ENCODE measurements around the gene FGF14.

DNA sequence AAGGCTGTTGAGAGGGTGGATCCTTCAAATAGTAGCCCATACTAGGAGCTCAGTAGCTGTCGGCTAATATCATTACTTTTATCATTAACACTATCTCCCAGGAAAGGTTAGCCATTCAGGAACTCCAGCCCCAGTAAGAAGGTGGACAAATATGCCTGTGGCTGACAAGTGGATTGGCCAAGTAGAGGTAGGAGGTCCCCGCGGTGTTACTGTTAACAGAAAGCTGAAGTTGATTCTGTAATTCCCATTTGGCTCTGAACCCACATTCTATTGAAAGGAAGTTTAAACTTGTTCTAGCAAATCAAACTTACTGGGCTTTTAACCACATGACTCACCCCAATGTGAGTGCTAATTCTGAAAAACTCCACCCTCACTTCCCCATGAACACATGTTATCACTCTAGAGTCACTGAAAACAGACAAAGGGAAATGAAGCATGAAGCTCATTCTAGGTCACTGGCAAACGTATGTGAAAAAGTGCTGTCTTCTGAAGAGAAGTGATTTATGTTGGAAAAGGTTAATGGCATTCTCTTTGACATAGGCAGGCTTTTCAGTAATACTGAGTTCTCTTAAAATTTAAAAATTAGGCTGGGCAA lies 273.5 kb downstream of the FGF14 start:
- TF ChIP-seq EZH2 (IDR thresholded peaks at IDR 0.05; ENCODE audit: low read depth, unreplicated experiment): no peak
- TF ChIP-seq, protein P1, sequence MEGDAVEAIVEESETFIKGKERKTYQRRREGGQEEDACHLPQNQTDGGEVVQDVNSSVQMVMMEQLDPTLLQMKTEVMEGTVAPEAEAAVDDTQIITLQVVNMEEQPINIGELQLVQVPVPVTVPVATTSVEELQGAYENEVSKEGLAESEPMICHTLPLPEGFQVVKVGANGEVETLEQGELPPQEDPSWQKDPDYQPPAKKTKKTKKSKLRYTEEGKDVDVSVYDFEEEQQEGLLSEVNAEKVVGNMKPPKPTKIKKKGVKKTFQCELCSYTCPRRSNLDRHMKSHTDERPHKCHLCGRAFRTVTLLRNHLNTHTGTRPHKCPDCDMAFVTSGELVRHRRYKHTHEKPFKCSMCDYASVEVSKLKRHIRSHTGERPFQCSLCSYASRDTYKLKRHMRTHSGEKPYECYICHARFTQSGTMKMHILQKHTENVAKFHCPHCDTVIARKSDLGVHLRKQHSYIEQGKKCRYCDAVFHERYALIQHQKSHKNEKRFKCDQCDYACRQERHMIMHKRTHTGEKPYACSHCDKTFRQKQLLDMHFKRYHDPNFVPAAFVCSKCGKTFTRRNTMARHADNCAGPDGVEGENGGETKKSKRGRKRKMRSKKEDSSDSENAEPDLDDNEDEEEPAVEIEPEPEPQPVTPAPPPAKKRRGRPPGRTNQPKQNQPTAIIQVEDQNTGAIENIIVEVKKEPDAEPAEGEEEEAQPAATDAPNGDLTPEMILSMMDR (conservative IDR thresholded peaks at IDR 0.05; ENCODE audit: low read depth in 2 of 2): no peak
- no peak for TF ChIP-seq POLR2AphosphoS5 (IDR thresholded peaks at IDR 0.05; ENCODE audit: low read depth)
- no peak for TF ChIP-seq EZH2phosphoT487 (IDR thresholded peaks at IDR 0.05; ENCODE audit: unreplicated experiment)
- no peak for TF ChIP-seq STAT1 (IDR thresholded peaks at IDR 0.05; ENCODE audit: unreplicated experiment)
- TF ChIP-seq, protein P2, sequence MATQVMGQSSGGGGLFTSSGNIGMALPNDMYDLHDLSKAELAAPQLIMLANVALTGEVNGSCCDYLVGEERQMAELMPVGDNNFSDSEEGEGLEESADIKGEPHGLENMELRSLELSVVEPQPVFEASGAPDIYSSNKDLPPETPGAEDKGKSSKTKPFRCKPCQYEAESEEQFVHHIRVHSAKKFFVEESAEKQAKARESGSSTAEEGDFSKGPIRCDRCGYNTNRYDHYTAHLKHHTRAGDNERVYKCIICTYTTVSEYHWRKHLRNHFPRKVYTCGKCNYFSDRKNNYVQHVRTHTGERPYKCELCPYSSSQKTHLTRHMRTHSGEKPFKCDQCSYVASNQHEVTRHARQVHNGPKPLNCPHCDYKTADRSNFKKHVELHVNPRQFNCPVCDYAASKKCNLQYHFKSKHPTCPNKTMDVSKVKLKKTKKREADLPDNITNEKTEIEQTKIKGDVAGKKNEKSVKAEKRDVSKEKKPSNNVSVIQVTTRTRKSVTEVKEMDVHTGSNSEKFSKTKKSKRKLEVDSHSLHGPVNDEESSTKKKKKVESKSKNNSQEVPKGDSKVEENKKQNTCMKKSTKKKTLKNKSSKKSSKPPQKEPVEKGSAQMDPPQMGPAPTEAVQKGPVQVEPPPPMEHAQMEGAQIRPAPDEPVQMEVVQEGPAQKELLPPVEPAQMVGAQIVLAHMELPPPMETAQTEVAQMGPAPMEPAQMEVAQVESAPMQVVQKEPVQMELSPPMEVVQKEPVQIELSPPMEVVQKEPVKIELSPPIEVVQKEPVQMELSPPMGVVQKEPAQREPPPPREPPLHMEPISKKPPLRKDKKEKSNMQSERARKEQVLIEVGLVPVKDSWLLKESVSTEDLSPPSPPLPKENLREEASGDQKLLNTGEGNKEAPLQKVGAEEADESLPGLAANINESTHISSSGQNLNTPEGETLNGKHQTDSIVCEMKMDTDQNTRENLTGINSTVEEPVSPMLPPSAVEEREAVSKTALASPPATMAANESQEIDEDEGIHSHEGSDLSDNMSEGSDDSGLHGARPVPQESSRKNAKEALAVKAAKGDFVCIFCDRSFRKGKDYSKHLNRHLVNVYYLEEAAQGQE (IDR thresholded peaks at IDR 0.05; ENCODE audit: unreplicated experiment): no peak
- TF ChIP-seq JUNB (IDR thresholded peaks at IDR 0.05; ENCODE audit: unreplicated experiment): no peak
- TF ChIP-seq NANOG (IDR thresholded peaks at IDR 0.05; ENCODE audit: borderline replicate concordance): no peak
- no peak for TF ChIP-seq ZNF331 (CRISPR knock-in tag; IDR thresholded peaks at IDR 0.05; ENCODE audit: low read depth)
- TF ChIP-seq, protein P3, sequence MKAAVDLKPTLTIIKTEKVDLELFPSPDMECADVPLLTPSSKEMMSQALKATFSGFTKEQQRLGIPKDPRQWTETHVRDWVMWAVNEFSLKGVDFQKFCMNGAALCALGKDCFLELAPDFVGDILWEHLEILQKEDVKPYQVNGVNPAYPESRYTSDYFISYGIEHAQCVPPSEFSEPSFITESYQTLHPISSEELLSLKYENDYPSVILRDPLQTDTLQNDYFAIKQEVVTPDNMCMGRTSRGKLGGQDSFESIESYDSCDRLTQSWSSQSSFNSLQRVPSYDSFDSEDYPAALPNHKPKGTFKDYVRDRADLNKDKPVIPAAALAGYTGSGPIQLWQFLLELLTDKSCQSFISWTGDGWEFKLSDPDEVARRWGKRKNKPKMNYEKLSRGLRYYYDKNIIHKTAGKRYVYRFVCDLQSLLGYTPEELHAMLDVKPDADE (IDR thresholded peaks at IDR 0.05): no peak
- no peak for TF ChIP-seq ZNF114 (CRISPR knock-in tag; IDR thresholded peaks at IDR 0.05)
- TF ChIP-seq CREB1 (CRISPR knock-in tag; IDR thresholded peaks at IDR 0.05; ENCODE audit: low read depth): no peak
- TF ChIP-seq, protein P4, sequence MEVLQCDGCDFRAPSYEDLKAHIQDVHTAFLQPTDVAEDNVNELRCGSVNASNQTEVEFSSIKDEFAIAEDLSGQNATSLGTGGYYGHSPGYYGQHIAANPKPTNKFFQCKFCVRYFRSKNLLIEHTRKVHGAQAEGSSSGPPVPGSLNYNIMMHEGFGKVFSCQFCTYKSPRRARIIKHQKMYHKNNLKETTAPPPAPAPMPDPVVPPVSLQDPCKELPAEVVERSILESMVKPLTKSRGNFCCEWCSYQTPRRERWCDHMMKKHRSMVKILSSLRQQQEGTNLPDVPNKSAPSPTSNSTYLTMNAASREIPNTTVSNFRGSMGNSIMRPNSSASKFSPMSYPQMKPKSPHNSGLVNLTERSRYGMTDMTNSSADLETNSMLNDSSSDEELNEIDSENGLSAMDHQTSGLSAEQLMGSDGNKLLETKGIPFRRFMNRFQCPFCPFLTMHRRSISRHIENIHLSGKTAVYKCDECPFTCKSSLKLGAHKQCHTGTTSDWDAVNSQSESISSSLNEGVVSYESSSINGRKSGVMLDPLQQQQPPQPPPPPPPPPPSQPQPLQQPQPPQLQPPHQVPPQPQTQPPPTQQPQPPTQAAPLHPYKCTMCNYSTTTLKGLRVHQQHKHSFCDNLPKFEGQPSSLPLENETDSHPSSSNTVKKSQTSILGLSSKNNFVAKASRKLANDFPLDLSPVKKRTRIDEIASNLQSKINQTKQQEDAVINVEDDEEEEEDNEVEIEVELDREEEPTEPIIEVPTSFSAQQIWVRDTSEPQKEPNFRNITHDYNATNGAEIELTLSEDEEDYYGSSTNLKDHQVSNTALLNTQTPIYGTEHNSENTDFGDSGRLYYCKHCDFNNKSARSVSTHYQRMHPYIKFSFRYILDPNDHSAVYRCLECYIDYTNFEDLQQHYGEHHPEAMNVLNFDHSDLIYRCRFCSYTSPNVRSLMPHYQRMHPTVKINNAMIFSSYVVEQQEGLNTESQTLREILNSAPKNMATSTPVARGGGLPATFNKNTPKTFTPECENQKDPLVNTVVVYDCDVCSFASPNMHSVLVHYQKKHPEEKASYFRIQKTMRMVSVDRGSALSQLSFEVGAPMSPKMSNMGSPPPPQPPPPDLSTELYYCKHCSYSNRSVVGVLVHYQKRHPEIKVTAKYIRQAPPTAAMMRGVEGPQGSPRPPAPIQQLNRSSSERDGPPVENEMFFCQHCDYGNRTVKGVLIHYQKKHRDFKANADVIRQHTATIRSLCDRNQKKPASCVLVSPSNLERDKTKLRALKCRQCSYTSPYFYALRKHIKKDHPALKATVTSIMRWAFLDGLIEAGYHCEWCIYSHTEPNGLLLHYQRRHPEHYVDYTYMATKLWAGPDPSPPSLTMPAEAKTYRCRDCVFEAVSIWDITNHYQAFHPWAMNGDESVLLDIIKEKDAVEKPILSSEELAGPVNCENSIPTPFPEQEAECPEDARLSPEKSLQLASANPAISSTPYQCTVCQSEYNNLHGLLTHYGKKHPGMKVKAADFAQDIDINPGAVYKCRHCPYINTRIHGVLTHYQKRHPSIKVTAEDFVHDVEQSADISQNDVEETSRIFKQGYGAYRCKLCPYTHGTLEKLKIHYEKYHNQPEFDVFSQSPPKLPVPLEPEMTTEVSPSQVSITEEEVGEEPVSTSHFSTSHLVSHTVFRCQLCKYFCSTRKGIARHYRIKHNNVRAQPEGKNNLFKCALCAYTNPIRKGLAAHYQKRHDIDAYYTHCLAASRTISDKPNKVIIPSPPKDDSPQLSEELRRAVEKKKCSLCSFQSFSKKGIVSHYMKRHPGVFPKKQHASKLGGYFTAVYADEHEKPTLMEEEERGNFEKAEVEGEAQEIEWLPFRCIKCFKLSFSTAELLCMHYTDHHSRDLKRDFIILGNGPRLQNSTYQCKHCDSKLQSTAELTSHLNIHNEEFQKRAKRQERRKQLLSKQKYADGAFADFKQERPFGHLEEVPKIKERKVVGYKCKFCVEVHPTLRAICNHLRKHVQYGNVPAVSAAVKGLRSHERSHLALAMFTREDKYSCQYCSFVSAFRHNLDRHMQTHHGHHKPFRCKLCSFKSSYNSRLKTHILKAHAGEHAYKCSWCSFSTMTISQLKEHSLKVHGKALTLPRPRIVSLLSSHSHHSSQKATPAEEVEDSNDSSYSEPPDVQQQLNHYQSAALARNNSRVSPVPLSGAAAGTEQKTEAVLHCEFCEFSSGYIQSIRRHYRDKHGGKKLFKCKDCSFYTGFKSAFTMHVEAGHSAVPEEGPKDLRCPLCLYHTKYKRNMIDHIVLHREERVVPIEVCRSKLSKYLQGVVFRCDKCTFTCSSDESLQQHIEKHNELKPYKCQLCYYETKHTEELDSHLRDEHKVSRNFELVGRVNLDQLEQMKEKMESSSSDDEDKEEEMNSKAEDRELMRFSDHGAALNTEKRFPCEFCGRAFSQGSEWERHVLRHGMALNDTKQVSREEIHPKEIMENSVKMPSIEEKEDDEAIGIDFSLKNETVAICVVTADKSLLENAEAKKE (CRISPR knock-in tag; IDR thresholded peaks at IDR 0.05): no peak

Measured in GM23338 (cell line).